OCI-LY1 (cell line): Measurements from ENCODE around the gene PTPN4.

Experiments
- CTCF ChIP-seq: fragments of 200-600 bp; sonication (generic), shearing (Covaris generic); IDR thresholded peaks from 2 replicates; pipeline ENCODE4 v1.5.1; 2017; ENCODE audit warnings: mild to moderate bottlenecking, antibody characterized with exemption, low read length, moderate library complexity, mixed read lengths
- EZH2 ChIP-seq: fragments of 200-600 bp; sonication (generic), shearing (Covaris generic); IDR thresholded peaks from 2 replicates; pipeline ENCODE4 v1.8.0; 2017; ENCODE audit warnings: borderline replicate concordance, mixed run types, mild to moderate bottlenecking, antibody characterized with exemption, low read length, moderate library complexity, mixed read lengths

GRCh38 chr2:119826370-119826961, 66.7 kb downstream of the PTPN4 start:
- peak; percentile 79 for TF ChIP-seq CTCF
- TF ChIP-seq EZH2, result no peak
